ENCODE data around the gene MPI. TPM values are rescaled to one million over a fixed set of nuclear protein-coding genes. Genes with fewer than 3 reads are reported as not detected.

Gene MPI
- total RNA-seq, 1 donor from 2014 or later: 52.3 TPM

GRCh38 chr15:74937590-74938371 is 47.9 kb downstream of the MPI start, which contains the start of gene COX5A:
Gene COX5A, minus strand, starts transcription at chr15:74938073. Its CDS starts 59 bp downstream, at chr15:74938014.
- DNase-seq: peak; percentile 94
- peak within 1 kb of the TSS; percentile 97 for H3K27ac ChIP-seq (replicated peaks)
- peaks cover 53% of the 10 kb centered on the region for H3K4me1 ChIP-seq
- no peaks in the 10 kb centered on the region for H3K9me3 ChIP-seq (replicated peaks)
- H3K27me3 ChIP-seq (ENCODE audit: low read depth): no peaks in the 10 kb centered on the region
- intact Hi-C loops (cut with micrococcal nuclease): no loop called here
- peak within 1 kb of the TSS; percentile 82 for H3K4me3 ChIP-seq
- peaks cover 6% of the 10 kb centered on the region for H3K36me3 ChIP-seq
- peak; percentile 19 for TF ChIP-seq CTCF (IDR thresholded peaks at IDR 0.05; ENCODE audit: borderline replicate concordance)

DNA sequence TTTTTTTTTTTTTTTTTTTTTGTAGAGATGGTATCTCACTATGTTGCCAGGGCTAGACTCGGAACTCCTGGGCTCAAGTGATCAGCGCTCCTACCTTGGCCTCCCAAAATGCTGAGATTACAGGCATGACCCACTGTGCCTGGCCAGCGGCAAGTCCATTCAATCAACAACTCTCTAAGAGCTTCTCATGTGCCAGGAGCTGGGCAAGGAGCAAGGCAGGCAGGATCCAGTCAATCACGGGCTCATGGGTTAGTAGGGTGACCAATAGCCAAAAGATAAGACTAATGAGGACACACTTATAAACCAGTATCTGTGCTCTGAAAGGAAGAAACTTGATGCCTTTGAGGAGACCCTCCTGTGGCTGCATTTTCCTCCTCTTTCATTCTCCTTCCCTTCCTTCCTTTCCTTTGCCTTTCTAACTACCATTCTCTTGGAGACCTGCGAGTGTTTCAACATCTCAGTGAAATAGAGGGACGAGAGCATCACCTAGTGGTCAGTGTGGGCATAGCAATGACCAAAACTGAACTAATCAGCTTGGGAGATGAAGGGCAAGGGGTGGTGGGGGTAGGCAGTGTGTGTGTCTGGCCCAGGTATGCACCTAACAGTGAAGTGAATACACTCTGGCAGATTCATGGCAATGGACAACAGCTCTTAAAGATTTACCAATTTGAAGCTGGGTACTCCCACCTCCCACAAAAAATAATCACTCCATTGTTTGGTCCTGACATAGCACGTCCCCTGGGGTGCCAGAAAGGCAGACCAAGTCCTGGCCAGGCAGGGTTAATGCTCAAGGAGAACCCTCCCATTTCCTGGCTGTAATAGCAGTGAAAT is 60.5 kb downstream of the MPI start:
- DNase-seq: peak; percentile 41
- intact Hi-C loops (cut with micrococcal nuclease): no loop called here
- TF ChIP-seq CTCF (IDR thresholded peaks at IDR 0.05; ENCODE audit: borderline replicate concordance): peak; percentile 97

GRCh38 chr15:74951006-74951405 is 61.2 kb downstream of the MPI start:
- no peaks in the 10 kb centered on the region for H3K9me3 ChIP-seq (replicated peaks)
- no peaks in the 10 kb centered on the region for H3K27me3 ChIP-seq (ENCODE audit: low read depth)
- H3K4me3 ChIP-seq: no peak overlapping the region
- no peaks in the 10 kb centered on the region for H3K36me3 ChIP-seq
- intact Hi-C loops (cut with micrococcal nuclease): no loop called here
- no peak for DNase-seq
- no peak overlapping the region for H3K27ac ChIP-seq (replicated peaks)
- peaks cover 24% of the 10 kb centered on the region for H3K4me1 ChIP-seq
- no peak for TF ChIP-seq CTCF (IDR thresholded peaks at IDR 0.05; ENCODE audit: borderline replicate concordance)

More for the DNA sequence above, 60.5 kb downstream of the MPI start:
- H3K9me3 ChIP-seq (replicated peaks): no peaks in the 10 kb centered on the region
- H3K36me3 ChIP-seq: no peaks in the 10 kb centered on the region
- no peak overlapping the region for H3K4me3 ChIP-seq
- peaks cover 17% of the 10 kb centered on the region for H3K4me1 ChIP-seq
- no peaks in the 10 kb centered on the region for H3K27me3 ChIP-seq (ENCODE audit: low read depth)
- no peak overlapping the region for H3K27ac ChIP-seq (replicated peaks)

Small RNA genes within 50 kb of the gene (microRNA-seq; reads per million reads assigned to microRNA genes)
- gene MIR6882: 1.6 reads per million

Other genes starting within 250 kb of the MPI start
- gene EDC3, start 194.0 kb upstream of the MPI start, total RNA-seq: 17.2 TPM
- gene CYP1A1, start 164.5 kb upstream of the MPI start, total RNA-seq: 0.41 TPM
- gene CYP1A2, start 141.2 kb upstream of the MPI start, total RNA-seq: not detected
- gene CSK, start 108.0 kb upstream of the MPI start, total RNA-seq: 34.0 TPM
- 8.1 TPM for gene LMAN1L, start 77.2 kb upstream of the MPI start, total RNA-seq
- gene CPLX3, start 63.4 kb upstream of the MPI start, total RNA-seq: 1.2 TPM
- gene ULK3, start 46.9 kb upstream of the MPI start, total RNA-seq: 34.1 TPM
- gene SCAMP2, start 16.7 kb upstream of the MPI start, total RNA-seq: 40.7 TPM
- gene FAM219B, start 16.8 kb downstream of the MPI start, total RNA-seq: 108 TPM
- gene COX5A, start 48.0 kb downstream of the MPI start, total RNA-seq: 1,257 TPM
- gene RPP25, start 66.7 kb downstream of the MPI start, total RNA-seq: 2.4 TPM
- 3.0 TPM for gene SCAMP5, start 105.5 kb downstream of the MPI start, total RNA-seq
- 5.0 TPM for gene PPCDC, start 133.5 kb downstream of the MPI start, total RNA-seq